K562 (cell line): ENCODE measurements around the gene RHOBTB3. TPM values are rescaled to one million over a fixed set of nuclear protein-coding genes. Genes with fewer than 3 reads are reported as not detected.

Experiments used
- ATAC-seq: fragments of 200-7000 bp; cut with Tn5 transposase; 3 replicates; pipeline ENCODE4 v1.9.1; 2020; ENCODE audit warnings: moderate library complexity
- BruUV-seq: library from RNA; stranded (reverse); fragments of 400-500 nt; replicated peaks from 2 replicates; lab custom pipeline; 2021; lab: Mats Ljungman, UMichigan
- CTCF ChIA-PET: fragments of 300-600 bp; formaldehyde crosslinking; extraction: SDS; loops from one replicate; lab custom pipeline; 2021; ENCODE audit warnings: low intra/inter-chr PET ratio; lab: Yijun Ruan, JAX
- POLR2A ChIA-PET: fragments of 300-600, 350-650 bp; sonication (Branson Sonifier 250); formaldehyde crosslinking; extraction: SDS; loops from one replicate; lab custom pipeline; 2021; ENCODE audit warnings: antibody characterized with exemption, inconsistent platforms; lab: Yijun Ruan, JAX
- DNase-seq, 4 experiments: peaks; one replicate each; pipeline versions ENCODE4 v3.0.0 to v3.0.0-alpha.2; 2011 to 2018; ENCODE audit warnings: low spot score in 3 of 4, mixed read lengths in 3 of 4; ENCODE audit errors: extremely low read depth in 1 of 4
- FAIRE-seq: peaks from 2 replicates; lab custom pipeline; 2011; peaks lifted over from hg19 to GRCh38; lab: Jason Lieb, UNC
- H2AFZ ChIP-seq: 2 replicates; pipeline ENCODE4 v1.6.0; 2011; ENCODE audit warnings: low read depth, low read length, control low read depth, inconsistent platforms
- H3K27ac ChIP-seq: fragments of 200-600 bp; 3 replicates; pipeline ENCODE4 v1.8.0; 2011; ENCODE audit warnings: low read depth, mild to moderate bottlenecking, control low read depth, inconsistent platforms, low read length, moderate library complexity, mixed read lengths; ENCODE audit errors: extremely low read depth
- H3K27me3 ChIP-seq, 2 experiments: fragments of 300-600 bp in 1 of 2; 2 replicates in 1 of 2; 3 replicates in 1 of 2; pipeline versions ENCODE4 v1.6.0 to v1.8.0; 2011; ENCODE audit warnings: inconsistent platforms in 2 of 2, low read length in 2 of 2, mild to moderate bottlenecking in 1 of 2, mixed read lengths in 1 of 2, moderate library complexity in 1 of 2; ENCODE audit not compliant: control insufficient read depth in 2 of 2, insufficient read depth in 2 of 2
- H3K36me3 ChIP-seq: fragments of 300-600 bp; 3 replicates; pipeline ENCODE4 v1.8.0; 2011; ENCODE audit warnings: mild to moderate bottlenecking, low read length, inconsistent platforms; ENCODE audit not compliant: control insufficient read depth, insufficient read depth
- H3K4me1 ChIP-seq, 2 experiments: fragments of 200-600 bp in 1 of 2; replicated peaks in 1 of 2; 2 replicates in 1 of 2; 3 replicates in 1 of 2; pipeline versions ENCODE4 v1.5.1 to v1.8.0; 2011; ENCODE audit warnings: inconsistent platforms in 2 of 2, low read length in 2 of 2, mild to moderate bottlenecking in 1 of 2, mixed read lengths in 1 of 2, moderate library complexity in 1 of 2; ENCODE audit not compliant: control insufficient read depth in 2 of 2, insufficient read depth in 2 of 2
- H3K4me2 ChIP-seq: 2 replicates; pipeline ENCODE4 v1.6.1; 2011; ENCODE audit warnings: low read length, control low read depth, inconsistent platforms, mixed read lengths; ENCODE audit not compliant: insufficient read depth
- H3K4me3 ChIP-seq: fragments of 200-600 bp; sonication (generic), shearing (Covaris generic); 2 replicates; pipeline ENCODE4 v1.5.1; 2016; ENCODE audit warnings: control low read depth, inconsistent platforms
- H3K79me2 ChIP-seq: fragments of 200-600 bp; 3 replicates; pipeline ENCODE4 v1.8.0; 2011; ENCODE audit warnings: low read length, inconsistent platforms; ENCODE audit not compliant: control insufficient read depth, insufficient read depth
- H3K9ac ChIP-seq, 2 experiments: 2 replicates each; pipeline versions ENCODE4 v1.6.0 to v1.6.1; 2011; ENCODE audit warnings: low read depth in 2 of 2, low read length in 2 of 2, control low read depth in 1 of 2, inconsistent platforms in 1 of 2, mild to moderate bottlenecking in 1 of 2, mixed read lengths in 1 of 2; ENCODE audit not compliant: insufficient read depth in 1 of 2
- H3K9me1 ChIP-seq: one replicate; pipeline ENCODE4 v1.6.0; 2011; ENCODE audit warnings: inconsistent platforms, mild to moderate bottlenecking, low read length, moderate library complexity; ENCODE audit not compliant: control insufficient read depth, insufficient read depth
- H3K9me3 ChIP-seq: replicated peaks from 2 replicates; pipeline ENCODE4 v1.5.1; 2011; ENCODE audit warnings: low read depth, low read length, inconsistent platforms; ENCODE audit not compliant: control insufficient read depth, insufficient read depth
- H4K20me1 ChIP-seq: replicated peaks from 2 replicates; pipeline ENCODE4 v1.6.1; 2011; ENCODE audit warnings: low read length, inconsistent platforms, mixed read lengths; ENCODE audit not compliant: control insufficient read depth, insufficient read depth
- DPF2 ChIP-seq: fragments of 450-650 bp; IDR thresholded peaks from 2 replicates; pipeline ENCODE4 v1.6.1; 2016
- WGBS: fragments of 100-300 bp; shearing (Covaris generic); methylation state at CpG from one replicate; pipeline ENCODE4 v1.1.6; 2016; ENCODE audit warnings: low coverage, mixed read lengths; ENCODE audit not compliant: insufficient coverage; ENCODE audit errors: missing lambda C conversion rate; 5-methylcytosine and 5-hydroxymethylcytosine counted together
- in situ Hi-C: fragments of 300-500 bp; cut with MboI; formaldehyde crosslinking; loops from 4 replicates; pipeline ENCODE4 v1.15.0; 2018; ENCODE audit warnings: inconsistent platforms, mixed read lengths
- intact Hi-C: fragments of 100-400 bp; cut with micrococcal nuclease; formaldehyde crosslinking; loops from 2 replicates; pipeline ENCODE4 v1.14.2; 2022
- polyA plus RNA-seq, 8 experiments: library from polyadenylated mRNA; depleted of rRNA in 4 of 8; stranded (reverse) in 5 of 8; unstranded in 3 of 8; fragments of >200 nt; fragmentation: Nextera tagmentation in 2 of 8; fragmentation: Illumina TruSeq in 1 of 8; extraction: Ambion mirVana in 2 of 8; extraction: Trizol in 1 of 8; gene quantifications; 2 replicates each; pipeline versions ENCODE4 v1.2.1 to v1.2.3, GENCODE V29; 2011 to 2014; ENCODE audit warnings: inconsistent platforms in 1 of 8, missing spikeins in 1 of 8
- total RNA-seq, 7 experiments: library from RNA; depleted of rRNA in 6 of 7; stranded (reverse); fragments of >200 nt in 6 of 7; fragmentation: Illumina TruSeq in 2 of 7; extraction: Trizol in 2 of 7; gene quantifications; 2 replicates each; pipeline versions ENCODE4 v1.2.1 to v1.2.3, GENCODE V29; 2011 to 2021; ENCODE audit warnings: low replicate concordance in 1 of 7
- TF ChIP-seq, protein P1 (sequence below), 2 experiments: fragments of 450-650 bp in 1 of 2; sonication (generic) in 1 of 2; formaldehyde crosslinking in 1 of 2; IDR thresholded peaks; 2 replicates each; pipeline versions ENCODE4 v1.7.1 to v1.9.0; 2016 to 2022; ENCODE audit warnings: inconsistent platforms in 1 of 2, mild to moderate bottlenecking in 1 of 2, missing genetic modification reagents in 1 of 2

RHOBTB3 gene
- total and polyA plus RNA-seq, 9 of the 15 experiments (the other 6 are each of a cell fraction or from before 2014, with no cell fraction given) = 39.7 to 143 (median 115) TPM

DNA sequence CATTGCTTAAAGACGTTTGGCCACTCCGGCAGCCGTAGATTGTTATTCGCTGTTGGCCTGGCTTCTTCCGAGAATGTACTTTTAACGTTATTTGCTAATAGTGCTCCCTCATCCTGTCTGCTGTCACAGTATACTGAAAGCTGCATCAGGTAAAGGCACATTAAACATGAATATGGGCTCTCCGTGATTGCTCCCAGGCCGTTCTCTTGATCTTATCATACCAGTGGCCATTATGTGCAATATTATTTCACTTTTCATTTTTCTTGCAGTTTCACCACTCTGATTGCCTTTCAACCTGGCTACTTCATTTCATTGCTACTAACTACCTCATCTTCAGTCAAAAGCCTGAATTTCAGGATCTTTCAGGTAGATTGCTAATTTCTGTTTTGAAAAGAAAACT, 57.4 kb downstream of the RHOBTB3 start:
- ChIA-PET CTCF (no interaction called here), POLR2A (interaction anchor here (0.6 kb wide), 1 partner anchor 26 kb away, joined by 3 read pairs; no protein-coding TSS in a partner anchor)
- ATAC-seq = no peak
- H3K27ac ChIP-seq = no peak overlapping the region
- intact Hi-C loops = loop anchor here (10.0 kb wide), 1 partner anchor 504 kb away; the partner anchor contains the start of gene MCTP1
- H3K79me2 ChIP-seq = peaks cover 2% of the 10 kb centered on the region; the same call in 1 of the 3 replicates
- H3K36me3 ChIP-seq = peaks cover 89% of the 10 kb centered on the region
- TF ChIP-seq, protein P1, sequence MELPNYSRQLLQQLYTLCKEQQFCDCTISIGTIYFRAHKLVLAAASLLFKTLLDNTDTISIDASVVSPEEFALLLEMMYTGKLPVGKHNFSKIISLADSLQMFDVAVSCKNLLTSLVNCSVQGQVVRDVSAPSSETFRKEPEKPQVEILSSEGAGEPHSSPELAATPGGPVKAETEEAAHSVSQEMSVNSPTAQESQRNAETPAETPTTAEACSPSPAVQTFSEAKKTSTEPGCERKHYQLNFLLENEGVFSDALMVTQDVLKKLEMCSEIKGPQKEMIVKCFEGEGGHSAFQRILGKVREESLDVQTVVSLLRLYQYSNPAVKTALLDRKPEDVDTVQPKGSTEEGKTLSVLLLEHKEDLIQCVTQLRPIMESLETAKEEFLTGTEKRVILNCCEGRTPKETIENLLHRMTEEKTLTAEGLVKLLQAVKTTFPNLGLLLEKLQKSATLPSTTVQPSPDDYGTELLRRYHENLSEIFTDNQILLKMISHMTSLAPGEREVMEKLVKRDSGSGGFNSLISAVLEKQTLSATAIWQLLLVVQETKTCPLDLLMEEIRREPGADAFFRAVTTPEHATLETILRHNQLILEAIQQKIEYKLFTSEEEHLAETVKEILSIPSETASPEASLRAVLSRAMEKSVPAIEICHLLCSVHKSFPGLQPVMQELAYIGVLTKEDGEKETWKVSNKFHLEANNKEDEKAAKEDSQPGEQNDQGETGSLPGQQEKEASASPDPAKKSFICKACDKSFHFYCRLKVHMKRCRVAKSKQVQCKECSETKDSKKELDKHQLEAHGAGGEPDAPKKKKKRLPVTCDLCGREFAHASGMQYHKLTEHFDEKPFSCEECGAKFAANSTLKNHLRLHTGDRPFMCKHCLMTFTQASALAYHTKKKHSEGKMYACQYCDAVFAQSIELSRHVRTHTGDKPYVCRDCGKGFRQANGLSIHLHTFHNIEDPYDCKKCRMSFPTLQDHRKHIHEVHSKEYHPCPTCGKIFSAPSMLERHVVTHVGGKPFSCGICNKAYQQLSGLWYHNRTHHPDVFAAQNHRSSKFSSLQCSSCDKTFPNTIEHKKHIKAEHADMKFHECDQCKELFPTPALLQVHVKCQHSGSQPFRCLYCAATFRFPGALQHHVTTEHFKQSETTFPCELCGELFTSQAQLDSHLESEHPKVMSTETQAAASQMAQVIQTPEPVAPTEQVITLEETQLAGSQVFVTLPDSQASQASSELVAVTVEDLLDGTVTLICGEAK (IDR thresholded peaks at IDR 0.05) = 0 out of 2 replicates have a peak, but pooled peaks have one; percentile 22
- TF ChIP-seq, protein P1 (CRISPR knock-in tag; IDR thresholded peaks at IDR 0.05) = no peak
- no peak for TF ChIP-seq DPF2
- no peak overlapping the region for H3K4me3 ChIP-seq
- H3K9me1 ChIP-seq = no peaks in the 10 kb centered on the region
- no TSS peak for BruUV-seq
- H3K27me3 ChIP-seq = no peaks in the 10 kb centered on the region
- WGBS = 92% methylated on average over 8 of the region's 8 CpGs
- H3K9ac ChIP-seq = no peak overlapping the region
- no peaks in the 10 kb centered on the region for H3K9me3 ChIP-seq
- H3K4me1 ChIP-seq = no peaks in the 10 kb centered on the region
- H4K20me1 ChIP-seq = no peaks in the 10 kb centered on the region
- DNase-seq = no peak
- no peak for FAIRE-seq
- H3K4me2 ChIP-seq = no peak overlapping the region
- no peak overlapping the region for H2AFZ ChIP-seq
- in situ Hi-C loops = no loop called here
